ENCODE measurements around the gene FARS2. TPM values are rescaled to one million over a fixed set of nuclear protein-coding genes. Genes with fewer than 3 reads are reported as not detected.

The FARS2 gene
- total RNA-seq, 1 donor from 2014 or later = 19.9 TPM

- Mint-ChIP-seq H3K4me1 (no peaks in the 10 kb centered on the region), H3K9me3 (no peaks in the 10 kb centered on the region), H3K27ac (no peak overlapping the region), H3K36me3 (peaks cover 2% of the 10 kb centered on the region), H3K4me3 (no peak overlapping the region), H3K27me3 (ENCODE audit: low read depth) (no peaks in the 10 kb centered on the region)
- TF ChIP-seq CTCF (IDR thresholded peaks at IDR 0.05; ENCODE audit: unreplicated experiment) = no peak
- no peak for DNase-seq (ENCODE audit: low spot score in 2 of 2, unreplicated experiment in 2 of 2)
Observed at GRCh38 chr6:5341845-5342244, 80.5 kb downstream of the FARS2 start.

GRCh38 chr6:5343998-5344397, 82.7 kb downstream of the FARS2 start:
- peaks cover 11% of the 10 kb centered on the region for H3K9me3 Mint-ChIP-seq
- no peak overlapping the region for H3K27ac Mint-ChIP-seq
- H3K4me1 Mint-ChIP-seq = no peaks in the 10 kb centered on the region
- no peaks in the 10 kb centered on the region for H3K27me3 Mint-ChIP-seq (ENCODE audit: low read depth)
- no peak for TF ChIP-seq CTCF (IDR thresholded peaks at IDR 0.05; ENCODE audit: unreplicated experiment)
- peaks cover 11% of the 10 kb centered on the region for H3K36me3 Mint-ChIP-seq
- no peak for DNase-seq (ENCODE audit: low spot score in 2 of 2, unreplicated experiment in 2 of 2)
- H3K4me3 Mint-ChIP-seq = no peak overlapping the region

GRCh38 chr6:5345324-5345723, 84.0 kb downstream of the FARS2 start:
- H3K27me3 Mint-ChIP-seq (ENCODE audit: low read depth) = no peaks in the 10 kb centered on the region
- no peak overlapping the region for H3K4me3 Mint-ChIP-seq
- TF ChIP-seq CTCF (IDR thresholded peaks at IDR 0.05; ENCODE audit: unreplicated experiment) = no peak
- no peaks in the 10 kb centered on the region for H3K4me1 Mint-ChIP-seq
- DNase-seq (ENCODE audit: low spot score in 2 of 2, unreplicated experiment in 2 of 2) = no peak
- peaks cover 19% of the 10 kb centered on the region for H3K9me3 Mint-ChIP-seq
- peaks cover 14% of the 10 kb centered on the region for H3K36me3 Mint-ChIP-seq
- no peak overlapping the region for H3K27ac Mint-ChIP-seq

GRCh38 chr6:5351552-5352210, 90.4 kb downstream of the FARS2 start:
- Mint-ChIP-seq H3K36me3 (peaks cover 13% of the 10 kb centered on the region), H3K4me3 (no peak overlapping the region), H3K27me3 (ENCODE audit: low read depth) (no peaks in the 10 kb centered on the region), H3K9me3 (peaks cover 19% of the 10 kb centered on the region), H3K4me1 (no peaks in the 10 kb centered on the region), H3K27ac (no peak overlapping the region)
- no peak for DNase-seq (ENCODE audit: low spot score in 2 of 2, unreplicated experiment in 2 of 2)
- TF ChIP-seq CTCF (IDR thresholded peaks at IDR 0.05; ENCODE audit: unreplicated experiment) = no peak

GRCh38 chr6:5353971-5354370, 92.7 kb downstream of the FARS2 start:
- H3K4me3 Mint-ChIP-seq = no peak overlapping the region
- H3K27ac Mint-ChIP-seq = no peak overlapping the region
- no peaks in the 10 kb centered on the region for H3K27me3 Mint-ChIP-seq (ENCODE audit: low read depth)
- TF ChIP-seq CTCF (IDR thresholded peaks at IDR 0.05; ENCODE audit: unreplicated experiment) = no peak
- no peaks in the 10 kb centered on the region for H3K4me1 Mint-ChIP-seq
- H3K36me3 Mint-ChIP-seq = peaks cover 4% of the 10 kb centered on the region
- H3K9me3 Mint-ChIP-seq = peaks cover 8% of the 10 kb centered on the region
- DNase-seq (ENCODE audit: low spot score in 2 of 2, unreplicated experiment in 2 of 2) = no peak

GRCh38 chr6:5357486-5357885, 96.2 kb downstream of the FARS2 start:
- Mint-ChIP-seq H3K4me1 (peaks cover 3% of the 10 kb centered on the region), H3K27me3 (ENCODE audit: low read depth) (no peaks in the 10 kb centered on the region), H3K4me3 (no peak overlapping the region), H3K27ac (no peak overlapping the region), H3K36me3 (no peaks in the 10 kb centered on the region), H3K9me3 (no peaks in the 10 kb centered on the region)
- no peak for DNase-seq (ENCODE audit: low spot score in 2 of 2, unreplicated experiment in 2 of 2)
- TF ChIP-seq CTCF (IDR thresholded peaks at IDR 0.05; ENCODE audit: unreplicated experiment) = no peak

Data from mesothelial cell of epicardium (in vitro differentiated cells).